Activated CD8-positive, alpha-beta T cell treated with anti-CD3 and anti-CD28 coated beads for 36 hours (primary cell): ENCODE results near the gene ENPP7. TPM values are rescaled to one million over a fixed set of nuclear protein-coding genes. Genes with fewer than 3 reads are reported as not detected.

Source experiments
- ATAC-seq: fragments of 200-7000 bp; cut with Tn5 transposase; one replicate; pipeline ENCODE4 v1.10.0; 2021; ENCODE audit warnings: mild to moderate bottlenecking, moderate library complexity
- CTCF ChIA-PET: fragments of 350-600 bp; sonication (Branson Sonifier 250); formaldehyde crosslinking; loops from one replicate; lab custom pipeline; 2021; ENCODE audit warnings: antibody characterized with exemption; lab: Charles Lee
- POLR2A ChIA-PET: fragments of 350-600 bp; sonication (Branson Sonifier 250); formaldehyde crosslinking; loops from one replicate; lab custom pipeline; 2021; ENCODE audit warnings: antibody characterized with exemption; lab: Charles Lee
- DNase-seq: peaks from one replicate; pipeline ENCODE4 v3.0.0-alpha.2; 2020
- H3K27ac Mint-ChIP-seq: one replicate; pipeline ENCODE4 v1.8.0; 2021; ENCODE audit warnings: mild to moderate bottlenecking, mixed read lengths
- H3K27me3 Mint-ChIP-seq: one replicate; pipeline ENCODE4 v1.8.0; 2021; ENCODE audit warnings: mixed read lengths
- H3K36me3 Mint-ChIP-seq: one replicate; pipeline ENCODE4 v1.8.0; 2021; ENCODE audit warnings: low read depth, mixed read lengths
- H3K4me1 Mint-ChIP-seq: one replicate; pipeline ENCODE4 v1.8.0; 2021; ENCODE audit warnings: low read depth, mixed read lengths
- H3K4me3 Mint-ChIP-seq: one replicate; pipeline ENCODE4 v1.8.0; 2021; ENCODE audit warnings: mild to moderate bottlenecking, moderate library complexity, mixed read lengths
- H3K9me3 Mint-ChIP-seq: one replicate; pipeline ENCODE4 v1.8.0; 2021; ENCODE audit warnings: mixed read lengths
- intact Hi-C: fragments of 100-400 bp; cut with micrococcal nuclease; formaldehyde crosslinking; loops from one replicate; pipeline ENCODE4 v1.10.0; 2022
- total RNA-seq, 2 experiments: library from RNA; stranded (reverse); gene quantifications; one replicate each; pipeline ENCODE4 v1.2.3, GENCODE V29; 2021
- TF ChIP-seq, protein P1 (sequence below): fragments of 200-600 bp; IDR thresholded peaks from one replicate; pipeline ENCODE4 v1.8.0; 2022; ENCODE audit warnings: antibody characterized with exemption, mild to moderate bottlenecking

Gene ENPP7
- total RNA-seq, 2 experiments from 2014 or later, result 0.16 TPM; not detected in 1

DNA sequence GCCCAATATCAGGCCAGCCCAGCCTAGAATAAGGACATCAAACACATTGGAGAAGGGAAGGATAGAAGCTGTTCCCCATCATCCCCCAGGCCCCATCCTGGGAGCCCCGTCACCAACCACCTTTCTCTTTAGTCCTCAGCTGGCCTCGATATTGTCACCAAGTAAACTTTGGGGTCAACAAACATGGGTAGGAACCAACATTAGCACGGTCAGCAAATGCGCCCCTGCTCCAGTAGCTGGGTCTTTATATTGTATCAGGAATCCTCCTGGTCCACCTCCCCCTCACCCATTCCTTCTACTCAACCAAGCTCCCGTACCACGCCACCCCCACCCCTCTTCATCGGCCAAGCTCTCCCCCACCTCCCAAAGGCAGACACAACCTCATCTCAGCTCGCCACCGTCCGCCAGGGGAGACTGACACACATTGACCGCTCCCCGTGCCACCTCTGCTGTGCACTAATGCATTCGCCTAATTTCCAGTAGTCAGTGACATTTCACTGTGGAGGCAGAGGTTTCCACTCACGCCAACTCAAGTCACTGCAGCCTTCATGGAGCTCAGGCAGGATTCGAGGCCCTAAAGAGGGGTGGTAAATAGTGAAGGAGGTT lies 26.5 kb downstream of the ENPP7 start:
- Mint-ChIP-seq H3K36me3 (no peaks in the 10 kb centered on the region), H3K4me3 (no peak overlapping the region), H3K27ac (no peak overlapping the region), H3K27me3 (peaks cover 2% of the 10 kb centered on the region), H3K9me3 (no peaks in the 10 kb centered on the region), H3K4me1 (peaks cover 2% of the 10 kb centered on the region)
- POLR2A ChIA-PET, result no interaction called here
- TF ChIP-seq, protein P1, sequence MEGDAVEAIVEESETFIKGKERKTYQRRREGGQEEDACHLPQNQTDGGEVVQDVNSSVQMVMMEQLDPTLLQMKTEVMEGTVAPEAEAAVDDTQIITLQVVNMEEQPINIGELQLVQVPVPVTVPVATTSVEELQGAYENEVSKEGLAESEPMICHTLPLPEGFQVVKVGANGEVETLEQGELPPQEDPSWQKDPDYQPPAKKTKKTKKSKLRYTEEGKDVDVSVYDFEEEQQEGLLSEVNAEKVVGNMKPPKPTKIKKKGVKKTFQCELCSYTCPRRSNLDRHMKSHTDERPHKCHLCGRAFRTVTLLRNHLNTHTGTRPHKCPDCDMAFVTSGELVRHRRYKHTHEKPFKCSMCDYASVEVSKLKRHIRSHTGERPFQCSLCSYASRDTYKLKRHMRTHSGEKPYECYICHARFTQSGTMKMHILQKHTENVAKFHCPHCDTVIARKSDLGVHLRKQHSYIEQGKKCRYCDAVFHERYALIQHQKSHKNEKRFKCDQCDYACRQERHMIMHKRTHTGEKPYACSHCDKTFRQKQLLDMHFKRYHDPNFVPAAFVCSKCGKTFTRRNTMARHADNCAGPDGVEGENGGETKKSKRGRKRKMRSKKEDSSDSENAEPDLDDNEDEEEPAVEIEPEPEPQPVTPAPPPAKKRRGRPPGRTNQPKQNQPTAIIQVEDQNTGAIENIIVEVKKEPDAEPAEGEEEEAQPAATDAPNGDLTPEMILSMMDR, result no peak
- ATAC-seq (no peak), DNase-seq (no peak)
- CTCF ChIA-PET, result interaction anchor here (1.0 to 1.1 kb wide), 2 partner anchors 11 to 15 kb away, joined by 3 read pairs; no protein-coding TSS in a partner anchor
- intact Hi-C loops, result no loop called here

DNA sequence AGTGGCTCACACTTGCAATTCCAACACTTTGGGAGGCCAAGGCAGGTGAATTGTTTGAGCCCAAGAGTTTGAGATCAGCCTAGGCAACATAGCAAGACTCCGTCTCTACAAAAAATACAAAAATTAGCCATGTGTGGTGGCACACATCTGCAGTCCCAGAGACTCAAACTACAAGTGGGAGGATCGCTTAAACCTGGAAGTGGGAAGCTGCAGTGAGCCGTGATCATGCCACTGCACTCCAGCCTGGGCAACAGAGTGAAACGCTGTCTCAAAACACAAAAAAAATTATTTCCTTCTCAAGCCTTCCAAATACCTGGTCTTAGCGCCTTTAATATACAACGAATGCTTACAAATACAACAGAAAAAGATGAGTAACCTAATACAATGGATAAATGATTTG lies 27.5 kb downstream of the ENPP7 start:
- Mint-ChIP-seq H3K4me1 (no peaks in the 10 kb centered on the region), H3K36me3 (no peaks in the 10 kb centered on the region), H3K27me3 (peaks cover 2% of the 10 kb centered on the region), H3K4me3 (no peak overlapping the region), H3K27ac (no peak overlapping the region), H3K9me3 (no peaks in the 10 kb centered on the region)
- DNase-seq (no peak), ATAC-seq (no peak)
- intact Hi-C loops, result no loop called here
- TF ChIP-seq, protein P1, result no peak
- POLR2A ChIA-PET, result no interaction called here
- CTCF ChIA-PET, result no interaction called here

DNA sequence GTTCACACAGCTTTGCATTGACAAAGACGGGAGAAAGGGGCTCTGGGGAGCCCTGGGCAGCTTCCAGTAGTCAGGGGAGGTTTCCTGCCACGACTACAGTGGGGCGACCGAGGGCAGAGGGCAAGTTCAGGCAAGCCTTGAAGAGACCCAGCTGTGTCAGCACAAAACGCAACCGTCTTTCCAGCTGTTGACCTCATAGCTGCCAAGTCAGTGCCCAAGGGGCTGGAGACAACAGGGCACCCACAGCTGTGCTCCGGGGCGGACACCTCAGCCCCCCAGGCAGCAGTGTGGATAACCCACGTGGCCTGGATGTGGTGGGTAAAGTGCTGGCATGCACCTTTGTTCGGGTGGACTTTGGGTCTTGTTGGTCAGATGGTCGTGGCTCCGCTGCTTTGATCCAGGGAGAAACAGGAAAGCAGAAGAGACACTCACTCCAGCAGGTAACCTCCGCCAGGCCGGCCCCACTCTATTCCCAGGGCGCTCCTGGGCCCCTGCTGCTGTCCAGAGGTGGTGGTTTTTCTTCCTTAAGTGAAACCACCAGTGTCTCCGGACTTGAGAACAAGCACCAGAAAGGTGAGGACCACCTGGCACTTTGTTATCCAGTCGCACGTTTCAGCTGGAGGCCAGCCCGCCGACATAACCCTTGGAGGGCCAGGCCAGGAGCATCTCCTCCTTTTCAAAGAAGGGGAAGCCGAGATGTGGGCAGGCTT lies 29.6 kb downstream of the ENPP7 start:
- H3K4me3 Mint-ChIP-seq, result no peak overlapping the region
- H3K27ac Mint-ChIP-seq, result no peak overlapping the region
- intact Hi-C loops, result no loop called here
- DNase-seq (no peak), ATAC-seq (no peak)
- ChIA-PET CTCF (no interaction called here), POLR2A (interaction anchor here (1.0 kb wide), 2 partner anchors 11 to 13 kb away, joined by 3 read pairs; no protein-coding TSS in a partner anchor)
- H3K27me3 Mint-ChIP-seq, result no peaks in the 10 kb centered on the region
- H3K36me3 Mint-ChIP-seq, result no peaks in the 10 kb centered on the region
- TF ChIP-seq, protein P1, result no peak
- H3K9me3 Mint-ChIP-seq, result no peaks in the 10 kb centered on the region
- no peaks in the 10 kb centered on the region for H3K4me1 Mint-ChIP-seq

DNA sequence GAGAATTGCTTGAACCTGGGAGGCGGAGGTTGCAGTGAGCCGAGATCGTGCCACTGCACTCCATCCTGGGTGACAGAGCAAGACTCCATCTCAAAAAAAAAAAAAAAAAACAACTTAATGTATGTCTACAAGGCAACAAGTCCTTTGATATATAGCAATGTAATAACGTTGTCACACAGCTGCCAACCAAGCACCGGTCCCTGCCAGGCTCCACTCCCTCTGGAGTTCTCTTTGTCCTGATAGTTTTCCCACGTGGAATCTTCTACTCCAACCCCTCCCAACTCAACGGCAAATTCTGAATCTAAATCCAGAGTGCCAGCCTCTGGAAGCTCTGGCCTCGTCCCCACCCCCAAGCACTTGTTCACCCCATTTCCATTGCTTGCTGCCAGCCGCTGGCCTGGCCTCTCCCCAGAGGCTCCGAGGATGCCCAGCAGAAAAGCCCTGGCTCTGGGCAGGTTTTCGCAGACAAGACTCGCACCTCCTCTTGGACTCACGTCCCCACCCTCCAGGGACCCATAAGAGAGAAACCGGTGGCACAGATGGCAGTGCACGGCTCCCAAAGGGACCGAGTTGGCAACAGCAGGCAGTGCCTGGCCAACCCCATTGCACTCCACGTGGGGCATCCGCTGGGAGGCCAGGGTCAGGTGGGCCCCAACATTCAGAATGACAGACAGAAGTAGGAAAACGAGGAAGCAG lies 31.3 kb downstream of the ENPP7 start:
- intact Hi-C loops, result no loop called here
- H3K27ac Mint-ChIP-seq, result no peak overlapping the region
- POLR2A ChIA-PET, result no interaction called here
- no peaks in the 10 kb centered on the region for H3K36me3 Mint-ChIP-seq
- DNase-seq, result no peak
- TF ChIP-seq, protein P1, result no peak
- H3K27me3 Mint-ChIP-seq, result no peaks in the 10 kb centered on the region
- no peak overlapping the region for H3K4me3 Mint-ChIP-seq
- no peaks in the 10 kb centered on the region for H3K9me3 Mint-ChIP-seq
- ATAC-seq, result no peak
- H3K4me1 Mint-ChIP-seq, result no peaks in the 10 kb centered on the region
- CTCF ChIA-PET, result no interaction called here

DNA sequence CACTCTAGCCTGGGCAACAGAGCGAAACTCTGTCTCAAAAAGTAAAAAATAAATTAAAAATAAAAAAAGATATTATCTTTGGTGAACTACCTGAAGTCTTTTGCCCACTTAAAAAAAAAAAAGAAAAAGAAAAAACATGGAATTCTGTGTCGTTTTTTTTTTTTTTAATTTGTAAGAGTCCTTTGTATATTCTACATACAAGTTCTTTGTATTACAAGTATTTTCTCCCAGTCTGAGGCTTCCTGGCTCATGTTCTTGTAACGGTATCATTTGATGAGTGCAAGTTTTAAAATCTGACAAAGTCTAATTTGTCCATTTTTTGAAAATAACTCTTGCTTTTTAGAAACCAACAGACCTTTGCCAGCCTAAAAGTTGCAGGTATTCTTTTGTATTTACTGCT lies 35.0 kb downstream of the ENPP7 start:
- ATAC-seq, result no peak
- Mint-ChIP-seq H3K27me3 (peaks cover 12% of the 10 kb centered on the region), H3K4me1 (no peaks in the 10 kb centered on the region), H3K9me3 (no peaks in the 10 kb centered on the region), H3K36me3 (no peaks in the 10 kb centered on the region), H3K4me3 (no peak overlapping the region), H3K27ac (no peak overlapping the region)
- no peak for DNase-seq
- ChIA-PET POLR2A (no interaction called here), CTCF (interaction anchor here (1.5 kb wide), 1 partner anchor 20 kb away, joined by 6 read pairs; no protein-coding TSS in a partner anchor)
- intact Hi-C loops, result no loop called here
- TF ChIP-seq, protein P1, result no peak
